Measurements from ENCODE around the gene HSPA4. TPM values are rescaled to one million over a fixed set of nuclear protein-coding genes. Genes with fewer than 3 reads are reported as not detected.

Gene HSPA4
- polyA plus RNA-seq, 1 donor (not counting 4 experiments of a cell fraction or from before 2014, with no cell fraction given): 119 TPM

DNA sequence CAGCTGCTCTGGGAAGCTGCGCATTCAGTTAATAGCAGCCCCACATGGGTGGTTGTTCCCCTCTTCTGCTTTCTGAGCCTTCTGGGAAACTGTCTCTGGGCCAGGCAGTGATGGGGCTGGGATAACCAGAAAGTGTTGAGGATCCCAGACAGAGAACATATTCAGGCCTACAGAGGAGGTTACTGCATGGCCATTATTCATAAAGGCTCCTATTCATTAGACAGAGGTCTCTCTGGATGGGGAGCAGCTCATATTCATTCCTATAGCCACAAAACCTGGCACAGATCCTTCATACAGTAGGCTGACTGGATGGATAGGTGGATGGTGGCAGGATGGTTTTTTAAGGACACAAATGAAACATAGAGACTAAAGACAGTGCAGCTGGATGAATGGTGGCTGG is 76.3 kb downstream of the HSPA4 start:
- DNase-seq (ENCODE audit: low read depth, low spot score): no peak
- Histone ChIP-seq H4K20me1 (ENCODE audit: control insufficient read depth, extremely low read depth, insufficient read depth, low read length) (no peaks in the 10 kb centered on the region), H3K9ac (ENCODE audit: control insufficient read depth, extremely low read depth, insufficient read depth, low read length) (no peak overlapping the region), H3K4me3 (ENCODE audit: control insufficient read depth in 2 of 3, extremely low read depth in 1 of 3, insufficient read depth in 2 of 3, low read depth in 1 of 3, low read length in 3 of 3) (no peak overlapping the region), H3K4me1 (ENCODE audit: control insufficient read depth, extremely low read depth, insufficient read depth, low read length) (peaks cover 5% of the 10 kb centered on the region), H2AFZ (ENCODE audit: control insufficient read depth, low read length) (no peak overlapping the region), H3K27ac (ENCODE audit: control insufficient read depth, insufficient read depth, low read length) (no peak overlapping the region), H3K9me3 (ENCODE audit: control insufficient read depth, low read depth, low read length) (no peaks in the 10 kb centered on the region), H3K79me2 (ENCODE audit: control insufficient read depth, insufficient read depth, low read length) (no peaks in the 10 kb centered on the region), H3K36me3 (ENCODE audit: control insufficient read depth in 2 of 2, extremely low read depth in 1 of 2, insufficient read depth in 2 of 2, low read length in 2 of 2) (no peaks in the 10 kb centered on the region), H3K4me2 (ENCODE audit: control insufficient read depth, extremely low read depth, insufficient read depth, low read depth, low read length) (no peak overlapping the region), H3K27me3 (ENCODE audit: control insufficient read depth, extremely low read depth, insufficient read depth, low read length) (no peaks in the 10 kb centered on the region), H3K9me1 (ENCODE audit: control insufficient read depth, extremely low read depth, insufficient read depth, low read length) (no peaks in the 10 kb centered on the region)
- no peak for TF ChIP-seq CTCF (optimal IDR thresholded peaks at IDR 0.05 in 1 of 3, IDR thresholded peaks at IDR 0.05 in 1 of 3, conservative IDR thresholded peaks at IDR 0.05 in 1 of 3; ENCODE audit: extremely low read depth in 1 of 3, insufficient read depth in 2 of 3, low read length in 3 of 3)
- FAIRE-seq: no peak
- dilution Hi-C loops (cut with MboI; ENCODE audit: extremely low pct_ligation_motif_present, low sequenced_read_pairs): no loop called here

- no peaks in the 10 kb centered on the region for H3K9me3 ChIP-seq (ENCODE audit: control insufficient read depth, low read depth, low read length)
- H3K36me3 ChIP-seq (ENCODE audit: control insufficient read depth in 2 of 2, extremely low read depth in 1 of 2, insufficient read depth in 2 of 2, low read length in 2 of 2): no peaks in the 10 kb centered on the region
- H2AFZ ChIP-seq (ENCODE audit: control insufficient read depth, low read length): no peak overlapping the region
- no peaks in the 10 kb centered on the region for H3K79me2 ChIP-seq (ENCODE audit: control insufficient read depth, insufficient read depth, low read length)
- H3K4me1 ChIP-seq (ENCODE audit: control insufficient read depth, extremely low read depth, insufficient read depth, low read length): peaks cover 5% of the 10 kb centered on the region
- FAIRE-seq: no peak
- H4K20me1 ChIP-seq (ENCODE audit: control insufficient read depth, extremely low read depth, insufficient read depth, low read length): no peaks in the 10 kb centered on the region
- DNase-seq (ENCODE audit: low read depth, low spot score): no peak
- H3K9me1 ChIP-seq (ENCODE audit: control insufficient read depth, extremely low read depth, insufficient read depth, low read length): no peaks in the 10 kb centered on the region
- no peak overlapping the region for H3K4me2 ChIP-seq (ENCODE audit: control insufficient read depth, extremely low read depth, insufficient read depth, low read depth, low read length)
- no peak overlapping the region for H3K9ac ChIP-seq (ENCODE audit: control insufficient read depth, extremely low read depth, insufficient read depth, low read length)
- no peak overlapping the region for H3K27ac ChIP-seq (ENCODE audit: control insufficient read depth, insufficient read depth, low read length)
- dilution Hi-C loops (cut with MboI; ENCODE audit: extremely low pct_ligation_motif_present, low sequenced_read_pairs): no loop called here
- H3K4me3 ChIP-seq (ENCODE audit: control insufficient read depth in 2 of 3, extremely low read depth in 1 of 3, insufficient read depth in 2 of 3, low read depth in 1 of 3, low read length in 3 of 3): no peak overlapping the region
- TF ChIP-seq EZH2 (IDR thresholded peaks at IDR 0.05; ENCODE audit: low read length): no peak
- H3K27me3 ChIP-seq (ENCODE audit: control insufficient read depth, extremely low read depth, insufficient read depth, low read length): no peaks in the 10 kb centered on the region
Measured at GRCh38 chr5:133129289-133129688, 77.5 kb downstream of the HSPA4 start.

DNA sequence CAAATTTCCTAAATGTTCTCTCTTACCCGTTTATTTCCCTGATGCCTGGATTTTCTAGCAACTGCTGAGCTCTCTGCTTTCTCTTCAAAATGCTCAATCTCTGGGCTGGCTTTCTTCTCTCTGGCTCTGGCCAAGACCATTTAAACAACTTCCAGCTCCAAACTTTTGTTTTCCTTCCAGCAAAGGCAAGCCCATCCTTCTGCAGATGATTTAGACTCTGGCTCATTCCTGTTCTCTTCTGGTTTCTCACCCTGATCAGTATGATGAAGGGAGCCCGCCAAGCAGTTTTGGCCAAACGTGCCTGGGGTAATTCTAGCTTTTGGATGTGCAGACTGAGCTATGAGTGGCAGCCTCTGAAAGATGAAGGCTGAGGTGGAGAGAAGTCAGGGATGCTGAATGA is 78.1 kb downstream of the HSPA4 start:
- TF ChIP-seq EZH2 (IDR thresholded peaks at IDR 0.05; ENCODE audit: low read length): no peak
- no peak for TF ChIP-seq CTCF (optimal IDR thresholded peaks at IDR 0.05 in 1 of 3, IDR thresholded peaks at IDR 0.05 in 1 of 3, conservative IDR thresholded peaks at IDR 0.05 in 1 of 3; ENCODE audit: extremely low read depth in 1 of 3, insufficient read depth in 2 of 3, low read length in 3 of 3)
- Histone ChIP-seq H3K4me1 (ENCODE audit: control insufficient read depth, extremely low read depth, insufficient read depth, low read length) (peaks cover 5% of the 10 kb centered on the region), H3K9me3 (ENCODE audit: control insufficient read depth, low read depth, low read length) (no peaks in the 10 kb centered on the region), H3K36me3 (ENCODE audit: control insufficient read depth in 2 of 2, extremely low read depth in 1 of 2, insufficient read depth in 2 of 2, low read length in 2 of 2) (no peaks in the 10 kb centered on the region), H2AFZ (ENCODE audit: control insufficient read depth, low read length) (no peak overlapping the region), H4K20me1 (ENCODE audit: control insufficient read depth, extremely low read depth, insufficient read depth, low read length) (no peaks in the 10 kb centered on the region), H3K4me2 (ENCODE audit: control insufficient read depth, extremely low read depth, insufficient read depth, low read depth, low read length) (no peak overlapping the region), H3K9ac (ENCODE audit: control insufficient read depth, extremely low read depth, insufficient read depth, low read length) (no peak overlapping the region), H3K79me2 (ENCODE audit: control insufficient read depth, insufficient read depth, low read length) (no peaks in the 10 kb centered on the region), H3K27ac (ENCODE audit: control insufficient read depth, insufficient read depth, low read length) (no peak overlapping the region), H3K4me3 (ENCODE audit: control insufficient read depth in 2 of 3, extremely low read depth in 1 of 3, insufficient read depth in 2 of 3, low read depth in 1 of 3, low read length in 3 of 3) (no peak overlapping the region), H3K27me3 (ENCODE audit: control insufficient read depth, extremely low read depth, insufficient read depth, low read length) (no peaks in the 10 kb centered on the region), H3K9me1 (ENCODE audit: control insufficient read depth, extremely low read depth, insufficient read depth, low read length) (no peaks in the 10 kb centered on the region)
- dilution Hi-C loops (cut with MboI; ENCODE audit: extremely low pct_ligation_motif_present, low sequenced_read_pairs): no loop called here
- FAIRE-seq (no peak), DNase-seq (ENCODE audit: low read depth, low spot score) (no peak)
